PFSK-1 (cell line): ENCODE data around the gene RSL1D1.

Experiments
- FOXP2 ChIP-seq: optimal IDR thresholded peaks from 2 replicates; pipeline ENCODE3; 2011; ENCODE audit warnings: borderline replicate concordance, control low read depth, inconsistent platforms; ENCODE audit not compliant: insufficient read depth; ENCODE audit errors: extremely low read length, extremely low read depth
- POLR2AphosphoS5 ChIP-seq: IDR thresholded peaks from 2 replicates; pipeline ENCODE4 v1.6.1; 2012; ENCODE audit warnings: low read depth, mild to moderate bottlenecking, control low read depth, low read length, moderate library complexity
- SIN3A ChIP-seq: IDR thresholded peaks from 2 replicates; pipeline ENCODE4 v1.6.1; 2012; ENCODE audit warnings: mild to moderate bottlenecking, low read length, moderate library complexity, borderline replicate concordance; ENCODE audit not compliant: insufficient read depth
- TAF1 ChIP-seq: IDR thresholded peaks from 2 replicates; pipeline ENCODE4 v1.6.1; 2012; ENCODE audit warnings: low read length, control low read depth, borderline replicate concordance; ENCODE audit not compliant: insufficient read depth
- TF ChIP-seq, protein P1 (sequence below), 2 experiments: IDR thresholded peaks; 2 replicates each; pipeline versions ENCODE4 v1.6.1 to v1.8.0; 2011 to 2012; ENCODE audit warnings: low read depth in 2 of 2, low read length in 2 of 2, control low read depth in 1 of 2, inconsistent platforms in 1 of 2, mild to moderate bottlenecking in 1 of 2, moderate library complexity in 1 of 2; ENCODE audit not compliant: insufficient read depth in 1 of 2

Gene RSL1D1

DNA sequence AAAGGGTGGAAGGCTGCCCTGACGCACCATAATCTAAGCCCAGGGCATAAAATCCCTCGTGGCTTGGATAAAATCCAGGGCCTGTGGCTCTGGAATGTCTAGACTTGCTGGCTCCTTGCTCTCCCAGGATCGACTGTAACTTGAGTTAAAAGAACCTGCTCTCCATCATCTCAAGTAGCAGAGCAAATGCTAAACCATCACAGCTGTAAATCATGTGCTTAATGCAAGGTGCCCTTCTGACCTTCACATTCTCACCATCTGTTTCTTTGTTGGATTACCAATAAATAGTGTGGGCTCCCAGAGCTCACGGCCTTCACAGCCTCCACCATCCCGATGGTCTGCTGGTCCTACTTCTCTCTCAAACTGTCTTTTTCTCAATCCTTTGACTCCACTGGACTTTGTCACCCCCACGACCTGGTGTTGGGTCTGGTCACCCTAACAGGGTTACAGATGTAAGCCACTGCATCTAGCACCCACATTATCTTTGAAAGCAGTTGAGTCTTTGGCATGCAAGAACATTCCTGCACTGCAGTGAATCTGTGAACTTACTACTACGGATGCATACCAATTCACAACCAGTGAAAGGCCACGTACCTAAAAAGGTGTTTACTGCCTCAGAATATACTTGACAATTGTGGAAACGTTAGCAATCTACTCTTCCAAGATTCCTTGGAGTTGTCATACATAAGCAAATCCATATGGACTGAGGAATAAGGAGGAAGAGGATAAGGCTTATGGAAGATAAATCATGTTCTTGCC, 15.3 kb downstream of the RSL1D1 start:
- no peak for TF ChIP-seq FOXP2
- TF ChIP-seq POLR2AphosphoS5: no peak; the same call in 1 of the 2 replicates
- no peak for TF ChIP-seq TAF1
- TF ChIP-seq SIN3A: no peak
- TF ChIP-seq, protein P1, sequence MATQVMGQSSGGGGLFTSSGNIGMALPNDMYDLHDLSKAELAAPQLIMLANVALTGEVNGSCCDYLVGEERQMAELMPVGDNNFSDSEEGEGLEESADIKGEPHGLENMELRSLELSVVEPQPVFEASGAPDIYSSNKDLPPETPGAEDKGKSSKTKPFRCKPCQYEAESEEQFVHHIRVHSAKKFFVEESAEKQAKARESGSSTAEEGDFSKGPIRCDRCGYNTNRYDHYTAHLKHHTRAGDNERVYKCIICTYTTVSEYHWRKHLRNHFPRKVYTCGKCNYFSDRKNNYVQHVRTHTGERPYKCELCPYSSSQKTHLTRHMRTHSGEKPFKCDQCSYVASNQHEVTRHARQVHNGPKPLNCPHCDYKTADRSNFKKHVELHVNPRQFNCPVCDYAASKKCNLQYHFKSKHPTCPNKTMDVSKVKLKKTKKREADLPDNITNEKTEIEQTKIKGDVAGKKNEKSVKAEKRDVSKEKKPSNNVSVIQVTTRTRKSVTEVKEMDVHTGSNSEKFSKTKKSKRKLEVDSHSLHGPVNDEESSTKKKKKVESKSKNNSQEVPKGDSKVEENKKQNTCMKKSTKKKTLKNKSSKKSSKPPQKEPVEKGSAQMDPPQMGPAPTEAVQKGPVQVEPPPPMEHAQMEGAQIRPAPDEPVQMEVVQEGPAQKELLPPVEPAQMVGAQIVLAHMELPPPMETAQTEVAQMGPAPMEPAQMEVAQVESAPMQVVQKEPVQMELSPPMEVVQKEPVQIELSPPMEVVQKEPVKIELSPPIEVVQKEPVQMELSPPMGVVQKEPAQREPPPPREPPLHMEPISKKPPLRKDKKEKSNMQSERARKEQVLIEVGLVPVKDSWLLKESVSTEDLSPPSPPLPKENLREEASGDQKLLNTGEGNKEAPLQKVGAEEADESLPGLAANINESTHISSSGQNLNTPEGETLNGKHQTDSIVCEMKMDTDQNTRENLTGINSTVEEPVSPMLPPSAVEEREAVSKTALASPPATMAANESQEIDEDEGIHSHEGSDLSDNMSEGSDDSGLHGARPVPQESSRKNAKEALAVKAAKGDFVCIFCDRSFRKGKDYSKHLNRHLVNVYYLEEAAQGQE (IDR thresholded peaks at IDR 0.05; ENCODE audit: insufficient read depth in 1 of 2, low read depth in 2 of 2, low read length in 2 of 2): no peak

DNA sequence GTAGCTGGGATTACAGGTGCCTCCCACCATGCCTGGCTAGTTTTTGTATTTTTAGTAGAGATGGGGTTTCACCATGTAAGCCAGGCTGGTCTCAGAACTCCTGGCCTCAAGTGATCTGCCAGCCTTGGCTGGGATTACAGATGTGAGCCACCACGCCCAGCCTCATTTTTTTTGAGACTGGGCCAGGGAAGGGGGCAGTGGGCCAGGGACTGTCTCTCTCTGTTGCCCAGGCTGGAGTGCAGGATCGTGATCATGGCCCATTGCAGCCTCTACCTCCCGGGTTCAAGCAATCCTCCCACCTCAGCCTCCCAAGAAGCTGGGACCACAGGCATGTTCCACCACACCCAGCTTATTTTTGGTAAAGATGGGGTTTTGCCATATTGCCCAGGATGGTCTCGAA, 16.0 kb downstream of the RSL1D1 start:
- no peak for TF ChIP-seq SIN3A
- TF ChIP-seq TAF1: no peak
- TF ChIP-seq POLR2AphosphoS5: no peak

DNA sequence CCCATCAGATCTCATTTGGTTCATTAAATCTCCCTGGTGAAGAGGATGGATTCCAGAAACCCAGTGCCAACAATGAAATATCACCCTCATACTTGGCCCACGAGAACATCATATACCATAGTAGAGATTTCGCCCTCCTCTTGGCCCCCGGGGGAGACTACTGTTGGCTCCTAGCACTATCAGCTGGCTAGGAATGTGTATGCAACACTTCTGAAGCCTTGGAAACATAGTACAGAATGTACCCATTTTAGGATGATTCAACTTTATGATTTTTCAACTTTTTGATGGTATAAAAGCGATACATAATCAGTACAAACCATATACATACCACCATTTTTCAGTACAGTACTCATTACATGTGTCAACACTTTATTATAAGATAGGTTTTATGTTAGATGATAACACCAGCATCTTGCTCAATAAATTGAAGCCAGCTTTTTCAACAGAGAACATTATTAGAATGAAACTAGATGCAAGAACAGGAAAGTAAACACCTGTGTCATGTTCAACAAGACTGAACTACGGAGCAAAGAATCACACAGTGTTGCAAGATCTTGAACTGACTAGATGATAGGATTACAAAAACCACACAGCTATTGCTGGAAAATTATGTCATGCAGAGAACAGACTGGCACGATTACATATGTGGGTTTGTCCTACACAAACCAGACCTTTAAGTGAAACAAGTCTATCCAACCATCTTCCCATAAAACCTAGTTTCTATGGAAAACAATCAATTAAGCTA, 17.2 kb downstream of the RSL1D1 start:
- TF ChIP-seq SIN3A (no peak), TAF1 (no peak), POLR2AphosphoS5 (no peak), FOXP2 (no peak)
- TF ChIP-seq, protein P1 (IDR thresholded peaks at IDR 0.05; ENCODE audit: insufficient read depth in 1 of 2, low read depth in 2 of 2, low read length in 2 of 2): no peak

DNA sequence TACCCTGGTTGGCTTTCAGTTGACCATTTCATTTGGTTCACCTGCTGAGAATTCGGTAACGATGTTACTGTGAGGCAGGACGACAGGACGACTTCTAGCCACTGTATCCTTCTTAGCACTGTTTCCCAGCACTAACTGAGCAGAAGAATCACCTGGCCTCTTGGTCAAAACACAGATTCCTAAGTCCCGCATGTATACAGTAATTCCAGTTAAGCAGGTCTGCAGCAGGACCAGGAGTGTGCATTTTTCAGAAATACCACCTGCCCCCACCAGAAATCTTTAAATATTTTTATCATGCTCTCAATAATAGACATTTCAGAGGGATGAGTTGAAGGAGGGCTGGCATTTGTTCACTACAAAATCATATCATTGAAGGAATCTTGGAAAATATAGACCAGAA, 22.6 kb downstream of the RSL1D1 start:
- TF ChIP-seq POLR2AphosphoS5 (no peak), SIN3A (no peak)

DNA sequence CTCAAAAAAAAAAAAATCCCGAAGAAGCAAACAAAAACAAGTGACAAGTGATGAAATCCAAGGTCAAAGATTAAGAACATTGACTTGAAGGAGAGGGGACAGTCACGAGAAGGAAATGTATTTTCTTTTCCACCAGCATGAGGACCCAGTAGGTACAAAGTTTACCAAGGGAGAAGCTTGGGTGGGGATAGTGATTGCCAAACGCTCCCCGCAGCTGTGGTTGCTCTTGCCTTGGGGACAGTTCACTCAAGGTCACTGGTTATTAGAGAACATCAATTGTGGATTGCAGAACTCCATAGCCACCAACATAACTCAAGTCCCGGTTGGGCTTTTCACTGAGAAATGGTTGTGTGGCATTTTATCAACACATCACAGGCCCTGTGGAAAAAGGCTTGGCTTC, 27.0 kb downstream of the RSL1D1 start:
- TF ChIP-seq POLR2AphosphoS5 (no peak), TAF1 (no peak), SIN3A (no peak), FOXP2 (no peak)
- TF ChIP-seq, protein P1 (IDR thresholded peaks at IDR 0.05; ENCODE audit: insufficient read depth in 1 of 2, low read depth in 2 of 2, low read length in 2 of 2): no peak

DNA sequence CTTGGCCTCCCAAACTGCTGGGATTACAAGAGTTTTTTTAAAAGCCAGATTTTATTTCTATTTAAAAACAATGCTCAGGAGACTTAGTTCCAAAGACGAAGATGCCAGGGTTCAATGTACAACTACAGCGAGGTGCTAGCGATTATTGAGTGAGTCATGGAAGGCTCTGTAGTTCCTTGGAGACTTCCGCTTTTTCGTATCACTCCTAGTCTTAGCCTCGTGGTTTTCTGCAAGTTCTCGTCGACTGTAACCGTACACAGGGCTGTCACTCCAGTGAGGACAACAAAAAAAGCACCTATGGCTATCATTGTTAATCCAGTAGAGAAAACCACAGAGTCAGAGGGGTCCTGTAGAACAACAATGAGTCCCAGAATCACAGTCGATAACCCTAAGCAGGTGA, 31.5 kb downstream of the RSL1D1 start:
- no peak for TF ChIP-seq SIN3A
- TF ChIP-seq FOXP2: no peak
- TF ChIP-seq, protein P1 (IDR thresholded peaks at IDR 0.05; ENCODE audit: insufficient read depth in 1 of 2, low read depth in 2 of 2, low read length in 2 of 2): no peak
- no peak for TF ChIP-seq POLR2AphosphoS5
- TF ChIP-seq TAF1: no peak
